Neural progenitor cell (in vitro differentiated cells): ENCODE results near the gene EGLN1. TPM values are rescaled to one million over a fixed set of nuclear protein-coding genes. Genes with fewer than 3 reads are reported as not detected.
"Not testable (repeated sequence)": the region's sequence is repeated elsewhere in the genome, so short reads cannot be mapped to it uniquely, and the experiment has no call there.

Experiments used
- DNase-seq: peaks from one replicate; pipeline ENCODE4 v3.0.0-alpha.2; 2016; ENCODE audit warnings: low spot score
- H2AFZ ChIP-seq: fragments of 200-600 bp; sonication (generic); replicated peaks from 2 replicates; pipeline ENCODE4 v1.6.1; 2016; ENCODE audit warnings: antibody characterized with exemption
- H3F3A ChIP-seq: fragments of 200-600 bp; sonication (generic); 2 replicates; pipeline ENCODE4 v1.6.1; 2016; ENCODE audit warnings: antibody characterized with exemption, low read depth
- H3K27ac ChIP-seq: fragments of 200-600 bp; sonication (generic); 2 replicates; pipeline ENCODE4 v1.5.1; 2016; ENCODE audit warnings: mild to moderate bottlenecking
- H3K27me3 ChIP-seq: fragments of 200-600 bp; sonication (generic); 2 replicates; pipeline ENCODE4 v1.6.1; 2016; ENCODE audit warnings: mild to moderate bottlenecking, moderate library complexity
- H3K36me3 ChIP-seq: fragments of 200-600 bp; sonication (generic); 2 replicates; pipeline ENCODE4 v1.5.1; 2016
- H3K4me1 ChIP-seq: fragments of 200-600 bp; sonication (generic); 2 replicates; pipeline ENCODE4 v1.6.1; 2016; ENCODE audit warnings: mixed run types
- H3K4me2 ChIP-seq: fragments of 200-600 bp; sonication (generic); 2 replicates; pipeline ENCODE4 v1.6.1; 2016
- H3K4me3 ChIP-seq: fragments of 200-600 bp; sonication (generic); 2 replicates; pipeline ENCODE4 v1.5.1; 2016
- H3K79me2 ChIP-seq: fragments of 200-600 bp; sonication (generic); 2 replicates; pipeline ENCODE4 v1.6.1; 2016; ENCODE audit warnings: low read depth
- H3K9ac ChIP-seq: fragments of 200-600 bp; sonication (generic); 2 replicates; pipeline ENCODE4 v1.6.1; 2016
- H3K9me3 ChIP-seq: fragments of 200-600 bp; sonication (generic); 2 replicates; pipeline ENCODE4 v1.5.1; 2016; ENCODE audit warnings: low read depth
- H4K20me1 ChIP-seq: fragments of 200-600 bp; sonication (generic); 2 replicates; pipeline ENCODE4 v1.6.1; 2016; ENCODE audit warnings: low read depth
- H3K27ac Mint-ChIP-seq: 3 replicates; pipeline ENCODE4 v1.8.0; 2021; ENCODE audit warnings: mixed read lengths
- H3K27me3 Mint-ChIP-seq: 2 replicates; pipeline ENCODE4 v1.8.0; 2022; ENCODE audit warnings: low read depth, mild to moderate bottlenecking, inconsistent platforms, moderate library complexity, mixed read lengths; ENCODE audit not compliant: insufficient read depth
- H3K36me3 Mint-ChIP-seq: 3 replicates; pipeline ENCODE4 v1.8.0; 2021; ENCODE audit warnings: mixed read lengths
- H3K4me1 Mint-ChIP-seq: 3 replicates; pipeline ENCODE4 v1.8.0; 2021; ENCODE audit warnings: mixed read lengths
- H3K4me3 Mint-ChIP-seq: 3 replicates; pipeline ENCODE4 v1.8.0; 2021; ENCODE audit warnings: mild to moderate bottlenecking, moderate library complexity, mixed read lengths
- H3K9me3 Mint-ChIP-seq: 3 replicates; pipeline ENCODE4 v1.8.0; 2020; ENCODE audit warnings: mixed read lengths
- EZH2 ChIP-seq: fragments of 200-600 bp; sonication (generic); IDR thresholded peaks from 2 replicates; pipeline ENCODE4 v1.6.1; 2017; ENCODE audit warnings: antibody characterized with exemption, mild to moderate bottlenecking, moderate library complexity
- EZH2phosphoT487 ChIP-seq: fragments of 200-600 bp; sonication (generic); IDR thresholded peaks from 2 replicates; pipeline ENCODE4 v1.6.1; 2017; ENCODE audit warnings: antibody characterized with exemption
- total RNA-seq: library from RNA; depleted of rRNA; stranded (reverse); fragments of >200 nt; gene quantifications from 2 replicates; pipeline ENCODE4 v1.2.3, GENCODE V29; 2015; ENCODE audit warnings: low replicate concordance
- TF ChIP-seq, protein P1 (sequence below): fragments of 200-600 bp; sonication (generic); IDR thresholded peaks from 2 replicates; pipeline ENCODE4 v1.5.1; 2017; ENCODE audit warnings: antibody characterized with exemption, mild to moderate bottlenecking

EGLN1 gene
- total RNA-seq, 1 donor from 2014 or later, result 30.3 TPM

DNA sequence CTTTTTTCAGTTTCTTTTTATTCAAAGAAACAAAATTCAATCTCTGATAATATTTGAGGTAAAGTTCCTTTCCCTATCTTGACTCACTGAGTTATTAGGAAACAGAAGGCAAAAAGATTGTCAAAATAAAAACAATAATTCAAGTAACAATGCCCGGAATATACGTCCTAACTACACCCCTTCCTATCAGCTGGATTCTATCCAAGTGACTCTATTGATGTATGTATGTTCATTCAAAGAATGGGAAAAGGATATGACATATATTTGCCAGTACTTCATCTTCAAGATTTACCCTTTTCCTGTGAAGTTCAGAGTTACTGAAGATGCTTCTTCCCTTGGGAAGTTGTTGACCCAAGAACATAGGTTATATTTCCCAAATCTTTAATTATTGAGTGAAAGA, 70.3 kb downstream of the EGLN1 start:
- TF ChIP-seq EZH2 (no peak), EZH2phosphoT487 (no peak)
- TF ChIP-seq, protein P1, sequence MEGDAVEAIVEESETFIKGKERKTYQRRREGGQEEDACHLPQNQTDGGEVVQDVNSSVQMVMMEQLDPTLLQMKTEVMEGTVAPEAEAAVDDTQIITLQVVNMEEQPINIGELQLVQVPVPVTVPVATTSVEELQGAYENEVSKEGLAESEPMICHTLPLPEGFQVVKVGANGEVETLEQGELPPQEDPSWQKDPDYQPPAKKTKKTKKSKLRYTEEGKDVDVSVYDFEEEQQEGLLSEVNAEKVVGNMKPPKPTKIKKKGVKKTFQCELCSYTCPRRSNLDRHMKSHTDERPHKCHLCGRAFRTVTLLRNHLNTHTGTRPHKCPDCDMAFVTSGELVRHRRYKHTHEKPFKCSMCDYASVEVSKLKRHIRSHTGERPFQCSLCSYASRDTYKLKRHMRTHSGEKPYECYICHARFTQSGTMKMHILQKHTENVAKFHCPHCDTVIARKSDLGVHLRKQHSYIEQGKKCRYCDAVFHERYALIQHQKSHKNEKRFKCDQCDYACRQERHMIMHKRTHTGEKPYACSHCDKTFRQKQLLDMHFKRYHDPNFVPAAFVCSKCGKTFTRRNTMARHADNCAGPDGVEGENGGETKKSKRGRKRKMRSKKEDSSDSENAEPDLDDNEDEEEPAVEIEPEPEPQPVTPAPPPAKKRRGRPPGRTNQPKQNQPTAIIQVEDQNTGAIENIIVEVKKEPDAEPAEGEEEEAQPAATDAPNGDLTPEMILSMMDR, result no peak
- H3K27ac Mint-ChIP-seq, result no peak overlapping the region
- no peaks in the 10 kb centered on the region for H3K9me3 Mint-ChIP-seq
- no peak overlapping the region for H3K27ac ChIP-seq
- H3K27me3 Mint-ChIP-seq, result no peaks in the 10 kb centered on the region
- H3K27me3 ChIP-seq, result no peaks in the 10 kb centered on the region
- H3K36me3 Mint-ChIP-seq, result peaks cover 10% of the 10 kb centered on the region
- H3K36me3 ChIP-seq, result peaks cover 3% of the 10 kb centered on the region
- H3K4me1 ChIP-seq, result no peaks in the 10 kb centered on the region
- H4K20me1 ChIP-seq, result peaks cover 4% of the 10 kb centered on the region
- no peaks in the 10 kb centered on the region for H3K79me2 ChIP-seq
- no peak overlapping the region for H3K4me3 ChIP-seq
- H3K9me3 ChIP-seq, result no peaks in the 10 kb centered on the region
- no peak for DNase-seq
- H3K4me3 Mint-ChIP-seq, result no peak overlapping the region
- no peak overlapping the region for H3K4me2 ChIP-seq
- no peak overlapping the region for H2AFZ ChIP-seq
- no peak overlapping the region for H3K9ac ChIP-seq
- H3K4me1 Mint-ChIP-seq, result no peaks in the 10 kb centered on the region
- H3F3A ChIP-seq, result no peaks in the 10 kb centered on the region

DNA sequence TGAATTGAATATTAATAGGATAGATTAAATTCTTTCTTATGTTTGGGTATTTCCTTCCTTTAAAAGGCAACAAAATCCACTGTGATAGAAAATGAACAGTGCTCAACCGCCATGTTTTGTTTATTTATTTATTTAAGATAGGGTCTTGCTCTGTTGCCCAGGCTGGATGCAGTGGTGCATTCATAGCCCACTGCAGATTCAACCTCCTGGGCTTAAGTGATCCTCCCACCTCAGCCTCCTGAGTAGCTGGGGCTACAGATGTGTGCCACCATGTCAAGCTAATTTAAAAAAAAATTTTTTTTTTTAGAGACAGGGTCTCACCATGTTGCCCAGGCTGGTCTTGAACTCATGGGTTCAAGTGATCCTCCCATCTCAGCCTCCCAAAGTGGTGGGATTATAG, 73.2 kb downstream of the EGLN1 start:
- H3K36me3 ChIP-seq, H3K4me3 ChIP-seq, H2AFZ ChIP-seq, H3K4me1 Mint-ChIP-seq, H3K4me1 ChIP-seq, H3K27me3 Mint-ChIP-seq, H3K27me3 ChIP-seq, H3K27ac Mint-ChIP-seq, H3K4me2 ChIP-seq, H3K9ac ChIP-seq, H3K9me3 ChIP-seq, H3K4me3 Mint-ChIP-seq, H3K79me2 ChIP-seq, H3F3A ChIP-seq, H3K27ac ChIP-seq, H4K20me1 ChIP-seq, H3K9me3 Mint-ChIP-seq, DNase-seq: not testable (repeated sequence)
- peaks cover 15% of the 10 kb centered on the region for H3K36me3 Mint-ChIP-seq

DNA sequence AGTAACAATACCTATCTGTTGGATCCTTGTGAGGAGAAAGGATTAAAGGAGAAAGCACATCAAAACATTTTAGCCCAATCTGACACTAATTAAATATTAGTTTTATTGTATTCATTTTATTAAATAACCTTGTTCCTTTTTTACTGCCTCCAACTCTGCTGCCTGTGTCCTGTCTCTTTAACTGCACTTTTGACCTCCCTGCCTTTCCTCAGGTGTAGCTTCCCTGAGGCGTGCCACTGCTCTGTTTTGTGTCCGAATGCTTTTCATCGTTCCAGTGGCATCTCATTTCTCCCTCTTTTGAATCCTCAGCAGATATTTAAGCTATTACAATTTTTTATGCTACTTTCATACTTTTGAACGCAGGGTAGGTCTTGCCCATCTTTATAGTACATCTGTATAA, 73.6 kb downstream of the EGLN1 start:
- no peaks in the 10 kb centered on the region for H3K27me3 ChIP-seq
- no peaks in the 10 kb centered on the region for H3F3A ChIP-seq
- H3K9ac ChIP-seq, result no peak overlapping the region
- no peak overlapping the region for H3K27ac ChIP-seq
- Mint-ChIP-seq H3K36me3 (peaks cover 15% of the 10 kb centered on the region), H3K27me3 (no peaks in the 10 kb centered on the region), H3K4me1 (no peaks in the 10 kb centered on the region), H3K9me3 (no peaks in the 10 kb centered on the region), H3K4me3 (no peak overlapping the region), H3K27ac (no peak overlapping the region)
- H3K36me3 ChIP-seq, result peaks cover 7% of the 10 kb centered on the region
- no peak for DNase-seq
- no peak for TF ChIP-seq EZH2phosphoT487
- H4K20me1 ChIP-seq, result peaks cover 4% of the 10 kb centered on the region
- H3K4me1 ChIP-seq, result no peaks in the 10 kb centered on the region
- H3K4me2 ChIP-seq, result no peak overlapping the region
- H3K79me2 ChIP-seq, result peaks cover 6% of the 10 kb centered on the region
- no peaks in the 10 kb centered on the region for H3K9me3 ChIP-seq
- H3K4me3 ChIP-seq, result no peak overlapping the region
- H2AFZ ChIP-seq, result no peak overlapping the region

DNA sequence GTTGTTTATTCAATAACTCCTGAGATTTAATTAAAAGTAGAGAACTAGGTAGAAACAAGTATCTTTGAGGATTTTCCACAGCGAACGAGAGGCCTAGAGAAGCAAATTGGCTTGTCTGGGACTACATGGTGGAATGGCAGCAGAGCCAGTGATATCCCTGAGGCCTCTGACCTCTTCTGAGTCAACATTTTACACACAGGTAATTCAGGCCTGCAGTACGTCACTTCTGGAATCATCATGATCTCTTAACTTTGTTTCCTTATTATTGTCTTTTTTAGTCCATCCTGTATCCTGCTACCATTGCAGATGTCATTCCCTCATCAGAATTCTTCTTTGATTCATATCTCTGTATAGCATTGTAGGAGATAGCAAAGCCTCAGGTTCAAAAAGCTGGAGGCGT, 74.1 kb downstream of the EGLN1 start:
- Mint-ChIP-seq H3K4me1 (no peaks in the 10 kb centered on the region), H3K27ac (no peak overlapping the region), H3K36me3 (peaks cover 15% of the 10 kb centered on the region), H3K4me3 (no peak overlapping the region), H3K9me3 (no peaks in the 10 kb centered on the region), H3K27me3 (no peaks in the 10 kb centered on the region)
- no peak overlapping the region for H2AFZ ChIP-seq
- no peak overlapping the region for H3K4me2 ChIP-seq
- H3K4me3 ChIP-seq, result no peak overlapping the region
- no peaks in the 10 kb centered on the region for H3K9me3 ChIP-seq
- no peaks in the 10 kb centered on the region for H3K4me1 ChIP-seq
- H3K79me2 ChIP-seq, result peaks cover 6% of the 10 kb centered on the region
- H4K20me1 ChIP-seq, result peaks cover 4% of the 10 kb centered on the region
- no peak for DNase-seq
- no peak overlapping the region for H3K27ac ChIP-seq
- no peaks in the 10 kb centered on the region for H3F3A ChIP-seq
- no peak for TF ChIP-seq EZH2phosphoT487
- TF ChIP-seq, protein P1, result no peak
- TF ChIP-seq EZH2, result no peak
- peaks cover 7% of the 10 kb centered on the region for H3K36me3 ChIP-seq
- H3K9ac ChIP-seq, result no peak overlapping the region
- H3K27me3 ChIP-seq, result no peaks in the 10 kb centered on the region
